H1 (cell line): ENCODE results near the gene SUGP2. TPM values are rescaled to one million over a fixed set of nuclear protein-coding genes. Genes with fewer than 3 reads are reported as not detected.

Experiments used
- CTCF ChIA-PET: fragments of 300-600 bp; sonication (Branson Sonifier 250); formaldehyde crosslinking; loops from one replicate; lab custom pipeline; 2021; ENCODE audit not compliant: partially characterized antibody; lab: Charles Lee
- POLR2A ChIA-PET: fragments of 300-600 bp; sonication (Branson Sonifier 250); formaldehyde crosslinking; loops from one replicate; lab custom pipeline; 2021; ENCODE audit warnings: inconsistent platforms; ENCODE audit not compliant: partially characterized antibody; lab: Charles Lee
- DNase-seq, 2 experiments: peaks; one replicate each; pipeline versions ENCODE4 v3.0.0 to v3.0.0-alpha.2; 2010 to 2022; ENCODE audit warnings: low spot score in 2 of 2, low read depth in 1 of 2, mixed read lengths in 1 of 2
- FAIRE-seq: peaks from 2 replicates; lab custom pipeline; 2011; peaks lifted over from hg19 to GRCh38; lab: Jason Lieb, UNC
- H2AFZ ChIP-seq: 2 replicates; pipeline ENCODE4 v1.8.1; 2012; ENCODE audit warnings: low read length, inconsistent platforms
- H2AK5ac ChIP-seq: 2 replicates; pipeline ENCODE4 v1.6.1; 2013; ENCODE audit warnings: low read depth, low read length
- H2BK120ac ChIP-seq: replicated peaks from 2 replicates; pipeline ENCODE3; 2013; ENCODE audit warnings: low read depth, low read length, inconsistent platforms
- H2BK12ac ChIP-seq: 2 replicates; pipeline ENCODE4 v1.6.1; 2013; ENCODE audit warnings: low read depth, low read length
- H2BK15ac ChIP-seq: 2 replicates; pipeline ENCODE4 v1.6.1; 2013; ENCODE audit warnings: low read length
- H2BK20ac ChIP-seq: 2 replicates; pipeline ENCODE4 v1.6.1; 2013; ENCODE audit warnings: low read length
- H2BK5ac ChIP-seq: 2 replicates; pipeline ENCODE4 v1.6.1; 2013; ENCODE audit warnings: low read depth, low read length
- H3K14ac ChIP-seq: 2 replicates; pipeline ENCODE4 v1.6.1; 2013; ENCODE audit warnings: inconsistent platforms; ENCODE audit not compliant: insufficient read length
- H3K18ac ChIP-seq: 2 replicates; pipeline ENCODE4 v1.6.1; 2013; ENCODE audit warnings: low read length; ENCODE audit errors: extremely low read depth
- H3K23ac ChIP-seq: 2 replicates; pipeline ENCODE4 v1.6.1; 2013; ENCODE audit warnings: inconsistent platforms; ENCODE audit not compliant: insufficient read length
- H3K23me2 ChIP-seq: 2 replicates; pipeline ENCODE4 v1.6.1; 2013; ENCODE audit warnings: low read depth, low read length
- H3K27ac ChIP-seq: 2 replicates; pipeline ENCODE4 v1.6.1; 2011; ENCODE audit warnings: low read depth, low read length, inconsistent platforms
- H3K27me3 ChIP-seq, 4 experiments: replicated peaks in 1 of 4; 1 replicate in 1 of 4; 2 replicates in 3 of 4; pipeline versions ENCODE4 v1.6.1 to v1.8.1; 2011 to 2013; ENCODE audit warnings: low read length in 3 of 4, mild to moderate bottlenecking in 3 of 4, inconsistent platforms in 2 of 4, mixed read lengths in 2 of 4, moderate library complexity in 1 of 4; ENCODE audit not compliant: control insufficient read depth in 3 of 4, insufficient read depth in 3 of 4; ENCODE audit errors: extremely low read depth in 1 of 4
- H3K36me3 ChIP-seq, 4 experiments: 2 replicates each; pipeline versions ENCODE4 v1.6.1 to v1.8.1; 2011 to 2013; ENCODE audit warnings: mild to moderate bottlenecking in 4 of 4, low read length in 3 of 4, moderate library complexity in 2 of 4, control low read depth in 1 of 4, inconsistent platforms in 1 of 4; ENCODE audit not compliant: insufficient read depth in 4 of 4, control insufficient read depth in 2 of 4
- H3K4ac ChIP-seq: replicated peaks from 2 replicates; pipeline ENCODE3; 2013; ENCODE audit warnings: low read length, low read depth, mixed read lengths, inconsistent platforms; ENCODE audit not compliant: insufficient read length
- H3K4me1 ChIP-seq, 4 experiments: replicated peaks in 1 of 4; 1 replicate in 1 of 4; 2 replicates in 3 of 4; pipeline versions ENCODE4 v1.6.1 to v1.8.1; 2011 to 2013; ENCODE audit warnings: low read length in 3 of 4, inconsistent platforms in 2 of 4, mixed read lengths in 1 of 4; ENCODE audit not compliant: insufficient read depth in 4 of 4, control insufficient read depth in 3 of 4
- H3K4me2 ChIP-seq, 2 experiments: 2 replicates each; pipeline versions ENCODE4 v1.6.1 to v1.8.1; 2011 to 2013; ENCODE audit warnings: low read depth in 2 of 2, low read length in 2 of 2, control low read depth in 1 of 2, inconsistent platforms in 1 of 2, mild to moderate bottlenecking in 1 of 2; ENCODE audit not compliant: insufficient read depth in 1 of 2
- H3K4me3 ChIP-seq, 4 experiments: fragments of 200-600, 300-600 bp in 1 of 4; sonication (generic), shearing (Covaris generic), sonication (Bioruptor Twin) in 1 of 4; 2 replicates each; pipeline versions ENCODE4 v1.5.1 to v1.8.1; 2011 to 2016; ENCODE audit warnings: low read length in 4 of 4, low read depth in 3 of 4, control low read depth in 2 of 4, inconsistent platforms in 2 of 4, mild to moderate bottlenecking in 2 of 4, mixed read lengths in 1 of 4, moderate library complexity in 1 of 4; ENCODE audit not compliant: insufficient read depth in 2 of 4; ENCODE audit errors: extremely low read depth in 1 of 4
- H3K56ac ChIP-seq: replicated peaks from 2 replicates; pipeline ENCODE3; 2013; ENCODE audit warnings: low read depth, mild to moderate bottlenecking, mixed read lengths, low read length, inconsistent platforms; ENCODE audit not compliant: insufficient read length
- H3K79me1 ChIP-seq: 2 replicates; pipeline ENCODE4 v1.6.1; 2013; ENCODE audit warnings: low read depth, low read length, control low read depth
- H3K79me2 ChIP-seq, 2 experiments: 2 replicates each; pipeline versions ENCODE4 v1.6.1 to v1.8.1; 2012 to 2013; ENCODE audit warnings: low read length in 2 of 2, mild to moderate bottlenecking in 2 of 2, inconsistent platforms in 1 of 2; ENCODE audit not compliant: insufficient read depth in 2 of 2, control insufficient read depth in 1 of 2
- H3K9ac ChIP-seq, 4 experiments: replicated peaks in 1 of 4; 1 replicate in 1 of 4; 2 replicates in 3 of 4; pipeline versions ENCODE4 v1.6.1 to v1.8.1; 2011 to 2013; ENCODE audit warnings: low read depth in 3 of 4, low read length in 3 of 4, control low read depth in 2 of 4, mild to moderate bottlenecking in 2 of 4, moderate library complexity in 2 of 4, inconsistent platforms in 1 of 4; ENCODE audit errors: extremely low read depth in 1 of 4
- H3K9me3 ChIP-seq, 2 experiments: 2 replicates each; pipeline versions ENCODE4 v1.6.1 to v1.8.1; 2012 to 2013; ENCODE audit warnings: mild to moderate bottlenecking in 2 of 2, moderate library complexity in 2 of 2, control low read depth in 1 of 2, inconsistent platforms in 1 of 2, low read depth in 1 of 2, low read length in 1 of 2, mixed read lengths in 1 of 2; ENCODE audit not compliant: insufficient read depth in 2 of 2
- H4K20me1 ChIP-seq, 2 experiments: replicated peaks in 1 of 2; 2 replicates each; pipeline versions ENCODE3 to v1.8.1; 2011 to 2013; ENCODE audit warnings: inconsistent platforms in 2 of 2, low read length in 2 of 2, mild to moderate bottlenecking in 1 of 2; ENCODE audit not compliant: insufficient read depth in 2 of 2, control insufficient read depth in 1 of 2
- H4K5ac ChIP-seq: 2 replicates; pipeline ENCODE4 v1.6.1; 2013; ENCODE audit warnings: low read length, low read depth, mixed read lengths, inconsistent platforms; ENCODE audit not compliant: insufficient read length
- H4K8ac ChIP-seq: 2 replicates; pipeline ENCODE4 v1.8.0; 2013; ENCODE audit warnings: mild to moderate bottlenecking, moderate library complexity, low read length, inconsistent platforms; ENCODE audit not compliant: insufficient read depth; ENCODE audit errors: extremely low read depth
- H4K91ac ChIP-seq: replicated peaks from 2 replicates; pipeline ENCODE3; 2013; ENCODE audit warnings: low read length, mixed read lengths, inconsistent platforms; ENCODE audit not compliant: insufficient read length
- ATF2 ChIP-seq: IDR thresholded peaks from 2 replicates; pipeline ENCODE4 v1.6.1; 2012; ENCODE audit warnings: low read length, inconsistent platforms
- SIX5 ChIP-seq: IDR thresholded peaks from 2 replicates; pipeline ENCODE4 v1.6.1; 2011; ENCODE audit warnings: mild to moderate bottlenecking, low read depth, low read length
- whole genome bisulfite sequencing, 2 experiments: shearing (Covaris generic) in 1 of 2; methylation state at CpG; one replicate each; pipeline versions ENCODE4 v1.1.6 to v1.1.7; 2013 to 2015; ENCODE audit warnings: low lambda C conversion rate in 2 of 2, mixed read lengths in 2 of 2, inconsistent platforms in 1 of 2, low coverage in 1 of 2, missing lambda C conversion rate in 1 of 2; ENCODE audit not compliant: insufficient replicate concordance in 2 of 2, insufficient coverage in 1 of 2, insufficient read length in 1 of 2; ENCODE audit errors: extremely low coverage in 1 of 2, missing lambda C conversion rate in 1 of 2; 5-methylcytosine and 5-hydroxymethylcytosine counted together
- polyA plus RNA-seq, 7 experiments: library from polyadenylated mRNA; depleted of rRNA in 3 of 7; stranded (reverse) in 5 of 7; unstranded in 2 of 7; fragments of >200 nt in 5 of 7; fragments of 200-250 nt in 2 of 7; gene quantifications; 1 replicate in 5 of 7; 2 replicates in 1 of 7; 4 replicates in 1 of 7; pipeline versions ENCODE4 v1.2.1 to v1.2.3, GENCODE V29; 2011 to 2013; ENCODE audit warnings: missing spikeins in 2 of 7, mixed read lengths in 2 of 7
- total RNA-seq: library from RNA; stranded (reverse); fragmentation: NEBNext Ultra II Directional; extraction: Animal tissue kit (Norgen Biotek cat#: 25700); gene quantifications from 2 replicates; pipeline ENCODE4 v1.2.1, GENCODE V29; 2021

Gene SUGP2
- total and polyA plus RNA-seq, 2 of the 8 experiments (the other 6 are each of a cell fraction or from before 2014, with no cell fraction given): 57.7 to 114 TPM

GRCh38 chr19:19057720-19058119, 24.4 kb upstream of the SUGP2 start:
- no peak overlapping the region for H3K18ac ChIP-seq
- peaks cover 12 to 38% (median 31%) of the 10 kb centered on the region in 4 experiments; a peak in 7 of 8 replicates for H3K36me3 ChIP-seq
- H2BK20ac ChIP-seq: no peak overlapping the region
- WGBS, 2 experiments: 86% methylated on average over 6 of the region's 7 CpGs; no CpG with 5 or more reads in 1 of the 2 experiments
- FAIRE-seq: no peak
- H3K4me3 ChIP-seq: no peak overlapping the region
- no peak overlapping the region for H2BK15ac ChIP-seq
- no peaks in the 10 kb centered on the region for H3K23me2 ChIP-seq
- H4K91ac ChIP-seq: no peak overlapping the region
- ChIA-PET CTCF (interaction anchor here (0.6 to 1.8 kb wide), 2 partner anchors 67 to 78 kb away, joined by 3 to 7 read pairs; no protein-coding TSS in a partner anchor), POLR2A (interaction anchor here (0.6 to 1.9 kb wide), 3 partner anchors 48 to 68 kb away, joined by 3 to 4 read pairs (median 3); no protein-coding TSS in a partner anchor)
- no peak overlapping the region for H3K23ac ChIP-seq
- no peak overlapping the region for H3K56ac ChIP-seq
- H4K5ac ChIP-seq: no peak overlapping the region
- no peak overlapping the region for H3K14ac ChIP-seq
- no peak overlapping the region for H3K4me2 ChIP-seq
- H2AFZ ChIP-seq: no peak overlapping the region
- no peak overlapping the region for H2BK5ac ChIP-seq
- H3K79me1 ChIP-seq: no peaks in the 10 kb centered on the region
- peaks cover 0 to 4% (median 1%) of the 10 kb centered on the region in 4 experiments; a peak in 3 of 7 replicates for H3K27me3 ChIP-seq
- no peak overlapping the region for H4K8ac ChIP-seq
- H3K4ac ChIP-seq: no peak overlapping the region
- no peaks in the 10 kb centered on the region for H3K79me2 ChIP-seq
- no peak overlapping the region for H2AK5ac ChIP-seq
- no peak for DNase-seq
- peaks cover 15 to 24% of the 10 kb centered on the region in 2 experiments for H4K20me1 ChIP-seq
- H3K4me1 ChIP-seq: no peaks in the 10 kb centered on the region; a peak in 1 of 7 replicates
- H3K9ac ChIP-seq: no peak overlapping the region
- H3K27ac ChIP-seq: no peak overlapping the region
- no peak overlapping the region for H2BK12ac ChIP-seq
- H2BK120ac ChIP-seq: no peak overlapping the region
- no peaks in the 10 kb centered on the region for H3K9me3 ChIP-seq
- TF ChIP-seq ATF2 (no peak), SIX5 (no peak)
